ENCODE measurements around the gene SLC23A2.

Gene SLC23A2

GRCh38 chr20:4962241-4962855 lies 39.0 kb downstream of the SLC23A2 start:
- DNase-seq = peak; percentile 48

GRCh38 chr20:4961746-4962145 lies 39.6 kb downstream of the SLC23A2 start:
- peak; percentile 32 for DNase-seq

GRCh38 chr20:4959592-4959991 lies 41.7 kb downstream of the SLC23A2 start:
- DNase-seq = no peak

- no peak for DNase-seq
These were observed 43.4 kb downstream of the SLC23A2 start for GRCh38 chr20:4957939-4958362.

GRCh38 chr20:4957187-4957586 lies 44.1 kb downstream of the SLC23A2 start:
- no peak for DNase-seq

GRCh38 chr20:4956200-4956810 lies 45.0 kb downstream of the SLC23A2 start:
- DNase-seq = no peak

GRCh38 chr20:4953881-4954280 lies 47.4 kb downstream of the SLC23A2 start:
- no peak for DNase-seq

GRCh38 chr20:4952229-4952628 lies 49.1 kb downstream of the SLC23A2 start:
- DNase-seq = no peak

GRCh38 chr20:4951299-4951698 lies 50.0 kb downstream of the SLC23A2 start:
- no peak for DNase-seq

GRCh38 chr20:4950841-4951240 lies 50.5 kb downstream of the SLC23A2 start:
- no peak for DNase-seq

GRCh38 chr20:4950437-4950836 lies 50.9 kb downstream of the SLC23A2 start:
- no peak for DNase-seq

- peak; percentile 4 for DNase-seq
These were observed 51.5 kb downstream of the SLC23A2 start for GRCh38 chr20:4949833-4950178.

GRCh38 chr20:4947817-4948559 lies 53.3 kb downstream of the SLC23A2 start:
- DNase-seq = no peak

GRCh38 chr20:4946986-4947385 lies 54.3 kb downstream of the SLC23A2 start:
- no peak for DNase-seq

- DNase-seq = no peak
These were observed 54.7 kb downstream of the SLC23A2 start for GRCh38 chr20:4946585-4946984.

- DNase-seq = no peak
These were observed 56.6 kb downstream of the SLC23A2 start for GRCh38 chr20:4944518-4945313.

- no peak for DNase-seq
These were observed 59.0 kb downstream of the SLC23A2 start for GRCh38 chr20:4942331-4942730.

GRCh38 chr20:4937407-4938319 lies 63.6 kb downstream of the SLC23A2 start:
- no peak for DNase-seq

GRCh38 chr20:4936851-4937406 lies 64.4 kb downstream of the SLC23A2 start:
- no peak for DNase-seq

- no peak for DNase-seq
These were observed 64.9 kb downstream of the SLC23A2 start for GRCh38 chr20:4936392-4936850.

- DNase-seq = no peak
These were observed 69.2 kb downstream of the SLC23A2 start for GRCh38 chr20:4932061-4932460.

Data from CD4-positive, alpha-beta T cell treated with Interleukin-17A for 4 hours (primary cell).